Esophagus squamous epithelium (tissue), 5 donors: ENCODE measurements around the gene RPE65. TPM values are rescaled to one million over a fixed set of nuclear protein-coding genes. Genes with fewer than 3 reads are reported as not detected.

Experiments
- DNase-seq: peaks from one replicate; lab custom pipeline; 2025; lab: John Stamatoyannopoulos, UW
- H3K27ac ChIP-seq, 4 donors: fragments of 200-600 bp; sonication (generic); one replicate each; pipeline ENCODE4 v1.5.1; 2016 to 2019; ENCODE audit warnings: mild to moderate bottlenecking in 1 of 4
- H3K27me3 ChIP-seq, 4 donors: fragments of 200-600 bp; sonication (generic); 1 replicate in 3 of 4; 2 replicates in 1 of 4; pipeline versions ENCODE4 v1.5.1 to v1.6.0; 2017 to 2021; ENCODE audit warnings: antibody characterized with exemption in 1 of 4
- H3K36me3 ChIP-seq, 3 donors: fragments of 200-600 bp; sonication (generic); one replicate each; pipeline ENCODE4 v1.5.1; 2016 to 2019
- H3K4me1 ChIP-seq, 3 donors: fragments of 200-600 bp; sonication (generic); one replicate each; pipeline ENCODE4 v1.5.1; 2017 to 2019
- H3K4me3 ChIP-seq, 4 donors: fragments of 200-600 bp; sonication (generic); 1 replicate in 3 of 4; 2 replicates in 1 of 4; pipeline ENCODE4 v1.5.1; 2016 to 2019; ENCODE audit warnings: mild to moderate bottlenecking in 2 of 4, moderate library complexity in 1 of 4
- H3K9me3 ChIP-seq, 3 donors: fragments of 200-600 bp; sonication (generic); one replicate each; pipeline ENCODE4 v1.5.1; 2016 to 2019
- CTCF ChIP-seq, 6 experiments: fragments of 450-650 bp in 4 of 6; fragments of 200-600 bp in 2 of 6; sonication (generic) in 2 of 6; IDR thresholded peaks; one replicate each; pipeline ENCODE4 v1.5.1; 2016 to 2019; ENCODE audit warnings: antibody characterized with exemption in 6 of 6, mild to moderate bottlenecking in 4 of 6, moderate library complexity in 4 of 6
- POLR2A ChIP-seq, 4 donors: fragments of 450-650 bp; IDR thresholded peaks; one replicate each; pipeline ENCODE4 v1.6.1; 2017; ENCODE audit warnings: antibody characterized with exemption in 4 of 4, mild to moderate bottlenecking in 4 of 4, moderate library complexity in 3 of 4
- WGBS, 2 donors: methylation state at CpG; one replicate each; pipeline ENCODE4 v1.1.5; 2018; 5-methylcytosine and 5-hydroxymethylcytosine counted together
- intact Hi-C: fragments of 100-400 bp; cut with DNase I; formaldehyde crosslinking; loops from one replicate; pipeline ENCODE4 v1.15.0; 2022
- total RNA-seq, 4 donors: library from RNA; depleted of rRNA; stranded (reverse); fragments of >200 nt; gene quantifications; one replicate each; pipeline ENCODE4 v1.1.0, GENCODE V29; 2016
- donor health status: DM: yes; HTN: yes; CAD: no.

The RPE65 gene
- total RNA-seq, 4 donors from 2014 or later: not detected

GRCh38 chr1:68454534-68454933 is 4.8 kb upstream of the RPE65 start:
- intact Hi-C loops: no loop called here
- no peak overlapping the region for H3K4me3 ChIP-seq
- no peaks in the 10 kb centered on the region for H3K27me3 ChIP-seq
- H3K27ac ChIP-seq: no peak overlapping the region
- peaks cover 0 to 20% (median 0%) of the 10 kb centered on the region in 3 donors for H3K4me1 ChIP-seq
- no peaks in the 10 kb centered on the region for H3K9me3 ChIP-seq
- 35 to 43% methylated on average over 2 of the region's 2 CpGs for WGBS, 2 donors
- no peak for DNase-seq
- peak in 4 of 6 experiments; percentile 26 to 57 (median 40) for TF ChIP-seq CTCF (IDR thresholded peaks at IDR 0.05)
- TF ChIP-seq POLR2A (IDR thresholded peaks at IDR 0.05): no peak
- no peaks in the 10 kb centered on the region for H3K36me3 ChIP-seq

GRCh38 chr1:68453060-68453670 is 3.4 kb upstream of the RPE65 start:
- Histone ChIP-seq H3K36me3 (no peaks in the 10 kb centered on the region), H3K9me3 (no peaks in the 10 kb centered on the region), H3K4me1 (peaks cover 0 to 20% (median 0%) of the 10 kb centered on the region in 3 donors), H3K4me3 (no peak overlapping the region), H3K27me3 (no peaks in the 10 kb centered on the region), H3K27ac (no peak overlapping the region)
- WGBS, 2 donors: 45 to 62% methylated on average over 8 of the region's 8 CpGs
- no peak for TF ChIP-seq CTCF (IDR thresholded peaks at IDR 0.05)
- TF ChIP-seq POLR2A (IDR thresholded peaks at IDR 0.05): no peak
- no peak for DNase-seq
- intact Hi-C loops: no loop called here

GRCh38 chr1:68448365-68448764 is 1.4 kb downstream of the RPE65 start:
- Histone ChIP-seq H3K9me3 (no peaks in the 10 kb centered on the region), H3K36me3 (no peaks in the 10 kb centered on the region), H3K4me1 (peaks cover 0 to 9% (median 0%) of the 10 kb centered on the region in 3 donors), H3K4me3 (no peak overlapping the region), H3K27ac (no peak overlapping the region), H3K27me3 (no peaks in the 10 kb centered on the region)
- 83 to 85% methylated on average over 7 of the region's 7 CpGs for WGBS, 2 donors
- intact Hi-C loops: no loop called here
- TF ChIP-seq POLR2A (IDR thresholded peaks at IDR 0.05): no peak
- TF ChIP-seq CTCF (IDR thresholded peaks at IDR 0.05): no peak
- DNase-seq: no peak

GRCh38 chr1:68445709-68446108 is 4.0 kb downstream of the RPE65 start:
- WGBS, 2 donors: 90 to 92% methylated on average over 5 to 6 of the region's 6 CpGs
- H3K27me3 ChIP-seq: no peaks in the 10 kb centered on the region
- no peak overlapping the region for H3K4me3 ChIP-seq
- DNase-seq: no peak
- intact Hi-C loops: no loop called here
- H3K4me1 ChIP-seq: peaks cover 0 to 5% (median 0%) of the 10 kb centered on the region in 3 donors
- no peaks in the 10 kb centered on the region for H3K36me3 ChIP-seq
- H3K27ac ChIP-seq: no peak overlapping the region
- no peaks in the 10 kb centered on the region for H3K9me3 ChIP-seq
- TF ChIP-seq POLR2A (IDR thresholded peaks at IDR 0.05) (no peak), CTCF (IDR thresholded peaks at IDR 0.05) (no peak)

- 35 to 45% methylated on average over 4 to 5 of the region's 5 CpGs for WGBS, 2 donors
- Histone ChIP-seq H3K4me3 (no peak overlapping the region), H3K27me3 (no peaks in the 10 kb centered on the region), H3K27ac (no peak overlapping the region), H3K4me1 (peaks cover 0 to 11% (median 0%) of the 10 kb centered on the region in 3 donors), H3K36me3 (no peaks in the 10 kb centered on the region), H3K9me3 (no peaks in the 10 kb centered on the region)
- no peak for DNase-seq
- peak; percentile 29 to 79 (median 50) for TF ChIP-seq CTCF (IDR thresholded peaks at IDR 0.05)
- TF ChIP-seq POLR2A (IDR thresholded peaks at IDR 0.05): no peak
- intact Hi-C loops: no loop called here
Measured at GRCh38 chr1:68442822-68443556, 6.8 kb downstream of the RPE65 start.
